ENCODE data around the gene SCN4B. TPM values are rescaled to one million over a fixed set of nuclear protein-coding genes. Genes with fewer than 3 reads are reported as not detected.

SCN4B gene
- polyA plus RNA-seq, 1 donor (not counting 4 experiments of a cell fraction or from before 2014, with no cell fraction given) = 7.7 TPM

GRCh38 chr11:118105657-118106305 lies 46.8 kb downstream of the SCN4B start:
- TF ChIP-seq CTCF (optimal IDR thresholded peaks at IDR 0.05 in 1 of 3, IDR thresholded peaks at IDR 0.05 in 1 of 3, conservative IDR thresholded peaks at IDR 0.05 in 1 of 3; ENCODE audit: extremely low read depth in 1 of 3, insufficient read depth in 2 of 3, low read length in 3 of 3) = no peak
- no peak for TF ChIP-seq EZH2 (IDR thresholded peaks at IDR 0.05; ENCODE audit: low read length)
- Histone ChIP-seq H4K20me1 (ENCODE audit: control insufficient read depth, extremely low read depth, insufficient read depth, low read length) (no peaks in the 10 kb centered on the region), H3K79me2 (ENCODE audit: control insufficient read depth, insufficient read depth, low read length) (no peaks in the 10 kb centered on the region), H3K4me3 (ENCODE audit: control insufficient read depth in 2 of 3, extremely low read depth in 1 of 3, insufficient read depth in 2 of 3, low read depth in 1 of 3, low read length in 3 of 3) (no peak overlapping the region), H3K36me3 (ENCODE audit: control insufficient read depth in 2 of 2, extremely low read depth in 1 of 2, insufficient read depth in 2 of 2, low read length in 2 of 2) (no peaks in the 10 kb centered on the region), H3K9me3 (ENCODE audit: control insufficient read depth, low read depth, low read length) (no peaks in the 10 kb centered on the region), H3K9ac (ENCODE audit: control insufficient read depth, extremely low read depth, insufficient read depth, low read length) (no peak overlapping the region), H3K27ac (ENCODE audit: control insufficient read depth, insufficient read depth, low read length) (no peak overlapping the region), H3K4me1 (ENCODE audit: control insufficient read depth, extremely low read depth, insufficient read depth, low read length) (no peaks in the 10 kb centered on the region), H3K4me2 (ENCODE audit: control insufficient read depth, extremely low read depth, insufficient read depth, low read depth, low read length) (no peak overlapping the region), H2AFZ (ENCODE audit: control insufficient read depth, low read length) (no peak overlapping the region), H3K9me1 (ENCODE audit: control insufficient read depth, extremely low read depth, insufficient read depth, low read length) (no peaks in the 10 kb centered on the region), H3K27me3 (ENCODE audit: control insufficient read depth, extremely low read depth, insufficient read depth, low read length) (no peaks in the 10 kb centered on the region)
- dilution Hi-C loops (cut with MboI; ENCODE audit: extremely low pct_ligation_motif_present, low sequenced_read_pairs) = no loop called here
- FAIRE-seq (no peak), DNase-seq (ENCODE audit: low read depth, low spot score) (no peak)

- dilution Hi-C loops (cut with MboI; ENCODE audit: extremely low pct_ligation_motif_present, low sequenced_read_pairs) = no loop called here
- TF ChIP-seq CTCF (optimal IDR thresholded peaks at IDR 0.05 in 1 of 3, IDR thresholded peaks at IDR 0.05 in 1 of 3, conservative IDR thresholded peaks at IDR 0.05 in 1 of 3; ENCODE audit: extremely low read depth in 1 of 3, insufficient read depth in 2 of 3, low read length in 3 of 3) (no peak), EZH2 (IDR thresholded peaks at IDR 0.05; ENCODE audit: low read length) (no peak)
- no peaks in the 10 kb centered on the region for H3K27me3 ChIP-seq (ENCODE audit: control insufficient read depth, extremely low read depth, insufficient read depth, low read length)
- no peaks in the 10 kb centered on the region for H4K20me1 ChIP-seq (ENCODE audit: control insufficient read depth, extremely low read depth, insufficient read depth, low read length)
- no peak overlapping the region for H3K4me3 ChIP-seq (ENCODE audit: control insufficient read depth in 2 of 3, extremely low read depth in 1 of 3, insufficient read depth in 2 of 3, low read depth in 1 of 3, low read length in 3 of 3)
- no peaks in the 10 kb centered on the region for H3K79me2 ChIP-seq (ENCODE audit: control insufficient read depth, insufficient read depth, low read length)
- H3K9ac ChIP-seq (ENCODE audit: control insufficient read depth, extremely low read depth, insufficient read depth, low read length) = no peak overlapping the region
- H3K4me2 ChIP-seq (ENCODE audit: control insufficient read depth, extremely low read depth, insufficient read depth, low read depth, low read length) = no peak overlapping the region
- FAIRE-seq (no peak), DNase-seq (ENCODE audit: low read depth, low spot score) (no peak)
- H3K27ac ChIP-seq (ENCODE audit: control insufficient read depth, insufficient read depth, low read length) = no peak overlapping the region
- no peaks in the 10 kb centered on the region for H3K9me3 ChIP-seq (ENCODE audit: control insufficient read depth, low read depth, low read length)
- no peak overlapping the region for H2AFZ ChIP-seq (ENCODE audit: control insufficient read depth, low read length)
- no peaks in the 10 kb centered on the region for H3K36me3 ChIP-seq (ENCODE audit: control insufficient read depth in 2 of 2, extremely low read depth in 1 of 2, insufficient read depth in 2 of 2, low read length in 2 of 2)
- no peaks in the 10 kb centered on the region for H3K4me1 ChIP-seq (ENCODE audit: control insufficient read depth, extremely low read depth, insufficient read depth, low read length)
- no peaks in the 10 kb centered on the region for H3K9me1 ChIP-seq (ENCODE audit: control insufficient read depth, extremely low read depth, insufficient read depth, low read length)
Observed at GRCh38 chr11:118104491-118104890, 48.1 kb downstream of the SCN4B start.
